HepG2 (cell line): ENCODE results near the gene C1RL. TPM values are rescaled to one million over a fixed set of nuclear protein-coding genes. Genes with fewer than 3 reads are reported as not detected.
A peak's percentile ranks its signal among the peaks of the same experiment; 100 is the strongest.

Experiments
- ARNT ChIP-seq: fragments of 450-650 bp; IDR thresholded peaks from 2 replicates; pipeline ENCODE4 v1.6.1; 2017
- GATAD1 ChIP-seq: IDR thresholded peaks from 2 replicates; pipeline ENCODE4 v1.6.1; 2016; ENCODE audit warnings: missing genetic modification reagents, missing compliant biosample characterization
- KDM2A ChIP-seq: sonication (generic); formaldehyde crosslinking; IDR thresholded peaks from 2 replicates; pipeline ENCODE4 v1.4.0; 2020; ENCODE audit warnings: low read depth, missing genetic modification reagents, borderline replicate concordance
- MYNN ChIP-seq: sonication (generic); formaldehyde crosslinking; IDR thresholded peaks from 2 replicates; pipeline ENCODE4 v1.4.0; 2020; ENCODE audit warnings: mild to moderate bottlenecking, low read depth, missing genetic modification reagents
- NRL ChIP-seq: sonication (generic); formaldehyde crosslinking; IDR thresholded peaks from 2 replicates; pipeline ENCODE4 v1.5.0; 2020; ENCODE audit warnings: missing genetic modification reagents, mild to moderate bottlenecking, moderate library complexity, borderline replicate concordance
- SRY ChIP-seq: sonication (generic); formaldehyde crosslinking; IDR thresholded peaks from 2 replicates; pipeline ENCODE4 v1.8.0; 2022; ENCODE audit warnings: mild to moderate bottlenecking, missing genetic modification reagents
- TBX2 ChIP-seq: sonication (generic); formaldehyde crosslinking; IDR thresholded peaks from 2 replicates; pipeline ENCODE4 v1.5.0; 2020; ENCODE audit warnings: missing genetic modification reagents, mild to moderate bottlenecking, borderline replicate concordance
- ZFP90 ChIP-seq: sonication (generic); formaldehyde crosslinking; IDR thresholded peaks from 2 replicates; pipeline ENCODE4 v1.8.0; 2022; ENCODE audit warnings: missing genetic modification reagents, mild to moderate bottlenecking, inconsistent platforms, borderline replicate concordance
- ZZZ3 ChIP-seq: sonication (generic); formaldehyde crosslinking; IDR thresholded peaks from 2 replicates; pipeline ENCODE4 v1.4.0; 2020; ENCODE audit warnings: missing genetic modification reagents, mild to moderate bottlenecking, borderline replicate concordance
- polyA plus RNA-seq, 8 experiments: library from polyadenylated mRNA; depleted of rRNA in 3 of 8; stranded (reverse) in 7 of 8; unstranded in 1 of 8; fragments of >200 nt; fragmentation: Illumina TruSeq in 4 of 8; extraction: Trizol in 4 of 8; gene quantifications; 2 replicates each; pipeline versions ENCODE4 v1.2.1 to v1.2.3, GENCODE V29; 2011 to 2016; ENCODE audit warnings: low read depth in 4 of 8, missing spikeins in 1 of 8, mixed read lengths in 1 of 8; ENCODE audit not compliant: insufficient read depth in 1 of 8
- total RNA-seq, 5 experiments: library from RNA; depleted of rRNA; stranded (reverse); fragments of >200 nt; fragmentation: Illumina TruSeq; extraction: Trizol; gene quantifications; 2 replicates each; pipeline ENCODE4 v1.2.3, GENCODE V29; 2016; ENCODE audit warnings: low read depth in 1 of 5
- TF ChIP-seq, protein P1 (sequence below): sonication (generic); formaldehyde crosslinking; conservative IDR thresholded peaks from 2 replicates; pipeline ENCODE4 v1.4.0; 2020; ENCODE audit warnings: mild to moderate bottlenecking, missing genetic modification reagents, moderate library complexity
- TF ChIP-seq, protein P2 (sequence below): sonication (generic); formaldehyde crosslinking; IDR thresholded peaks from 2 replicates; pipeline ENCODE4 v1.5.1; 2020; ENCODE audit warnings: missing genetic modification reagents, mild to moderate bottlenecking, borderline replicate concordance
- TF ChIP-seq, protein P3 (sequence below): sonication (generic); formaldehyde crosslinking; IDR thresholded peaks from 2 replicates; pipeline ENCODE4 v1.8.1; 2023; ENCODE audit warnings: mild to moderate bottlenecking, missing genetic modification reagents
- TF ChIP-seq, protein P4 (sequence below), 2 experiments: fragments of 450-650 bp in 1 of 2; sonication (generic) in 1 of 2; formaldehyde crosslinking in 1 of 2; IDR thresholded peaks; 2 replicates each; pipeline versions ENCODE4 v1.6.1 to v1.8.0; 2016 to 2022; ENCODE audit warnings: antibody characterized with exemption in 1 of 2, mild to moderate bottlenecking in 1 of 2, missing genetic modification reagents in 1 of 2

The C1RL gene
- total and polyA plus RNA-seq, 2 of the 13 experiments (the other 11 are each of a cell fraction or from before 2014, with no cell fraction given) = 28.9 to 53.1 TPM

DNA sequence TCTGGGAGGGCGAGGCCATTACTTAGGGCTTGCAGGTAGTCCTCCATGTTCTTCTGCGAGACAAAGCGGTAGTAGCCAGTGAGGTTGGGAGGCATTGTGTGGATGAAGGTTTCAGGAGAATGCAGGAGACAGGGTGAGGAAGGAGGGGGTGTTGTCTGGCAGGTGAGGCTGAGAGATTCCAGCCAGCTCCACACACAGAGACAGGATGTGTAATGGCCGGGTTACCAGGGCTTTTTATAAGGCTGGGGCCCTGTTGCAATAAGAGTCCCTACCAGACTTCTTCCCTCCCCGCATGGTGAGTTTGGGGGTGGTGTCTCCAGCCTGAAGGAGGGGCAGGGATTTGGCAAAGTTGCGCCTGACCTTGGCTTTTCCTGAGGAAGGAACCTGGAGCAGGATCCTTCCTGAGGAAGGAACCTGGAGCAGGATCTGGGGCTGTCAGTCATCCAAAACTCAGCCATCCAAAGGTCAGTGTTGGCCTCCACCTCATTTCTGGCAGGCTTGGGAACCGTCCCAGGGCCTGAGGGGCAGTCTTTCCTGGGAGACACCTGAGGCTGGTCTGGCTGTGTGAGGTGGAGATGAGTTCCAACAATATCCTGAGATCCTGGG lies 19.8 kb upstream of the C1RL start, which contains the start of gene RBP5 (continued):
- TF ChIP-seq, protein P1, sequence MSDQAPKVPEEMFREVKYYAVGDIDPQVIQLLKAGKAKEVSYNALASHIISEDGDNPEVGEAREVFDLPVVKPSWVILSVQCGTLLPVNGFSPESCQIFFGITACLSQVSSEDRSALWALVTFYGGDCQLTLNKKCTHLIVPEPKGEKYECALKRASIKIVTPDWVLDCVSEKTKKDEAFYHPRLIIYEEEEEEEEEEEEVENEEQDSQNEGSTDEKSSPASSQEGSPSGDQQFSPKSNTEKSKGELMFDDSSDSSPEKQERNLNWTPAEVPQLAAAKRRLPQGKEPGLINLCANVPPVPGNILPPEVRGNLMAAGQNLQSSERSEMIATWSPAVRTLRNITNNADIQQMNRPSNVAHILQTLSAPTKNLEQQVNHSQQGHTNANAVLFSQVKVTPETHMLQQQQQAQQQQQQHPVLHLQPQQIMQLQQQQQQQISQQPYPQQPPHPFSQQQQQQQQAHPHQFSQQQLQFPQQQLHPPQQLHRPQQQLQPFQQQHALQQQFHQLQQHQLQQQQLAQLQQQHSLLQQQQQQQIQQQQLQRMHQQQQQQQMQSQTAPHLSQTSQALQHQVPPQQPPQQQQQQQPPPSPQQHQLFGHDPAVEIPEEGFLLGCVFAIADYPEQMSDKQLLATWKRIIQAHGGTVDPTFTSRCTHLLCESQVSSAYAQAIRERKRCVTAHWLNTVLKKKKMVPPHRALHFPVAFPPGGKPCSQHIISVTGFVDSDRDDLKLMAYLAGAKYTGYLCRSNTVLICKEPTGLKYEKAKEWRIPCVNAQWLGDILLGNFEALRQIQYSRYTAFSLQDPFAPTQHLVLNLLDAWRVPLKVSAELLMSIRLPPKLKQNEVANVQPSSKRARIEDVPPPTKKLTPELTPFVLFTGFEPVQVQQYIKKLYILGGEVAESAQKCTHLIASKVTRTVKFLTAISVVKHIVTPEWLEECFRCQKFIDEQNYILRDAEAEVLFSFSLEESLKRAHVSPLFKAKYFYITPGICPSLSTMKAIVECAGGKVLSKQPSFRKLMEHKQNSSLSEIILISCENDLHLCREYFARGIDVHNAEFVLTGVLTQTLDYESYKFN (CRISPR knock-in tag) = no peak
- no peak; the same call in 1 of the 2 replicates for TF ChIP-seq KDM2A
- TF ChIP-seq, protein P2, sequence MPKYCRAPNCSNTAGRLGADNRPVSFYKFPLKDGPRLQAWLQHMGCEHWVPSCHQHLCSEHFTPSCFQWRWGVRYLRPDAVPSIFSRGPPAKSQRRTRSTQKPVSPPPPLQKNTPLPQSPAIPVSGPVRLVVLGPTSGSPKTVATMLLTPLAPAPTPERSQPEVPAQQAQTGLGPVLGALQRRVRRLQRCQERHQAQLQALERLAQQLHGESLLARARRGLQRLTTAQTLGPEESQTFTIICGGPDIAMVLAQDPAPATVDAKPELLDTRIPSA (CRISPR knock-in tag) = 0 out of 2 replicates have a peak, but pooled peaks have one; percentile 36
- TF ChIP-seq ZZZ3 (CRISPR knock-in tag) = no peak
- TF ChIP-seq TBX2 = peak; percentile 38; the same call in 1 of the 2 replicates
- TF ChIP-seq SRY = 0 out of 2 replicates have a peak, but pooled peaks have one; percentile 14
- TF ChIP-seq, protein P3, sequence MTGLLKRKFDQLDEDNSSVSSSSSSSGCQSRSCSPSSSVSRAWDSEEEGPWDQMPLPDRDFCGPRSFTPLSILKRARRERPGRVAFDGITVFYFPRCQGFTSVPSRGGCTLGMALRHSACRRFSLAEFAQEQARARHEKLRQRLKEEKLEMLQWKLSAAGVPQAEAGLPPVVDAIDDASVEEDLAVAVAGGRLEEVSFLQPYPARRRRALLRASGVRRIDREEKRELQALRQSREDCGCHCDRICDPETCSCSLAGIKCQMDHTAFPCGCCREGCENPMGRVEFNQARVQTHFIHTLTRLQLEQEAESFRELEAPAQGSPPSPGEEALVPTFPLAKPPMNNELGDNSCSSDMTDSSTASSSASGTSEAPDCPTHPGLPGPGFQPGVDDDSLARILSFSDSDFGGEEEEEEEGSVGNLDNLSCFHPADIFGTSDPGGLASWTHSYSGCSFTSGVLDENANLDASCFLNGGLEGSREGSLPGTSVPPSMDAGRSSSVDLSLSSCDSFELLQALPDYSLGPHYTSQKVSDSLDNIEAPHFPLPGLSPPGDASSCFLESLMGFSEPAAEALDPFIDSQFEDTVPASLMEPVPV (CRISPR knock-in tag) = no peak
- TF ChIP-seq ZFP90 (CRISPR knock-in tag) = 0 out of 2 replicates have a peak, but pooled peaks have one; percentile 40
- TF ChIP-seq NRL (CRISPR knock-in tag) = peak; percentile 59; the same call in 1 of the 2 replicates
- no peak for TF ChIP-seq GATAD1
- TF ChIP-seq ARNT = no peak
- TF ChIP-seq MYNN (CRISPR knock-in tag) = peak; percentile 99
- TF ChIP-seq, protein P4, sequence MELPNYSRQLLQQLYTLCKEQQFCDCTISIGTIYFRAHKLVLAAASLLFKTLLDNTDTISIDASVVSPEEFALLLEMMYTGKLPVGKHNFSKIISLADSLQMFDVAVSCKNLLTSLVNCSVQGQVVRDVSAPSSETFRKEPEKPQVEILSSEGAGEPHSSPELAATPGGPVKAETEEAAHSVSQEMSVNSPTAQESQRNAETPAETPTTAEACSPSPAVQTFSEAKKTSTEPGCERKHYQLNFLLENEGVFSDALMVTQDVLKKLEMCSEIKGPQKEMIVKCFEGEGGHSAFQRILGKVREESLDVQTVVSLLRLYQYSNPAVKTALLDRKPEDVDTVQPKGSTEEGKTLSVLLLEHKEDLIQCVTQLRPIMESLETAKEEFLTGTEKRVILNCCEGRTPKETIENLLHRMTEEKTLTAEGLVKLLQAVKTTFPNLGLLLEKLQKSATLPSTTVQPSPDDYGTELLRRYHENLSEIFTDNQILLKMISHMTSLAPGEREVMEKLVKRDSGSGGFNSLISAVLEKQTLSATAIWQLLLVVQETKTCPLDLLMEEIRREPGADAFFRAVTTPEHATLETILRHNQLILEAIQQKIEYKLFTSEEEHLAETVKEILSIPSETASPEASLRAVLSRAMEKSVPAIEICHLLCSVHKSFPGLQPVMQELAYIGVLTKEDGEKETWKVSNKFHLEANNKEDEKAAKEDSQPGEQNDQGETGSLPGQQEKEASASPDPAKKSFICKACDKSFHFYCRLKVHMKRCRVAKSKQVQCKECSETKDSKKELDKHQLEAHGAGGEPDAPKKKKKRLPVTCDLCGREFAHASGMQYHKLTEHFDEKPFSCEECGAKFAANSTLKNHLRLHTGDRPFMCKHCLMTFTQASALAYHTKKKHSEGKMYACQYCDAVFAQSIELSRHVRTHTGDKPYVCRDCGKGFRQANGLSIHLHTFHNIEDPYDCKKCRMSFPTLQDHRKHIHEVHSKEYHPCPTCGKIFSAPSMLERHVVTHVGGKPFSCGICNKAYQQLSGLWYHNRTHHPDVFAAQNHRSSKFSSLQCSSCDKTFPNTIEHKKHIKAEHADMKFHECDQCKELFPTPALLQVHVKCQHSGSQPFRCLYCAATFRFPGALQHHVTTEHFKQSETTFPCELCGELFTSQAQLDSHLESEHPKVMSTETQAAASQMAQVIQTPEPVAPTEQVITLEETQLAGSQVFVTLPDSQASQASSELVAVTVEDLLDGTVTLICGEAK (IDR thresholded peaks at IDR 0.05) = no peak
- TF ChIP-seq, protein P4 (CRISPR knock-in tag; IDR thresholded peaks at IDR 0.05) = 0 out of 2 replicates have a peak, but pooled peaks have one; percentile 21
